Right forelimb (tissue), 1 donor: ENCODE results near the gene KCNIP1.
A peak's percentile ranks its signal among the peaks of the same experiment; 100 is the strongest.
"Not testable (repeated sequence)": the region's sequence is repeated elsewhere in the genome, so short reads cannot be mapped to it uniquely, and the experiment has no call there.

Experiments
- DNase-seq: peaks from one replicate; pipeline ENCODE4 v3.0.0-alpha.2; 2018

The KCNIP1 gene

DNA sequence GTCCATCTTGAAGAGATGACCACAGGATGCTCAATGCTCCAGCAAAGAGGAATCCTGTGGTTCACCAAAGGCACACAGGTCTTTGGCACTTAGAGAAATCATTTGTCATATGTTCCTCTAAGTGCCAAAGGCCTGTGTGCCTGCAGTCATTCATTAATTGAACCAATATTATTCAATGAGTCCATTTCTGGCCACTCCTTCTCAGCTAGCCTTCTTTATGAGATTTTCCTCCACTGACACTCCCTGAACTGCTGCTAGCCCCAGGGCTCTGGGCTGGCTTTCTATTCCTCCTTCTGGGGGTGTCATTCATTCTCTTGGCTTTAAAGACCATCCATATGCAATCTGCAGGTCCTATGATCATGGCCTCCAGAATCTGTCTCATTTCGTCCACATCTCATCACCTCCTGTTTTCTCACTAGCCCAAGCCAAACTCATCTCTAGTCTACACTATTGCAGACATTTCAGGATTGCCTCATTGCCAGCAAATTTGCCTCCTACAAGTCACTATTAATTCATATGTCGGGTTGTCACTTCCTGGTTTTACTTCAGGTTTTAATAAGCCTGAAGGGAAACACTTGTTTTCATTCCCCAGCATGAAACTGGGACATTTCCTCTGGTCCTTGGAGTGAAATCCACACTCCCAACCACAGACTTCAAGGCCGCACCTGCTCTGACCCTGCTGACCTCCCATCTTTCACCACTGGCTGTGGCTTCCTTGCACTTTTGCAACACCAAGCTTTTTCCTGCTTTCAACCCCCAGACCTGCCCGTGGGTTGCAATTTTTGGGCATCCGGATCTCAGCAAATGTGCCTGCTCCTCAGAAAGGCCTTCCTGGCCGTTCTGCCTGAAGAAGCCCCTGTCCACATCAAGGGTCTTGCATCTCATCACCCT is 35.1 kb downstream of the KCNIP1 start:
- DNase-seq: no peak

GRCh38 chr5:170540271-170540670 is 36.5 kb downstream of the KCNIP1 start:
- DNase-seq: no peak

DNA sequence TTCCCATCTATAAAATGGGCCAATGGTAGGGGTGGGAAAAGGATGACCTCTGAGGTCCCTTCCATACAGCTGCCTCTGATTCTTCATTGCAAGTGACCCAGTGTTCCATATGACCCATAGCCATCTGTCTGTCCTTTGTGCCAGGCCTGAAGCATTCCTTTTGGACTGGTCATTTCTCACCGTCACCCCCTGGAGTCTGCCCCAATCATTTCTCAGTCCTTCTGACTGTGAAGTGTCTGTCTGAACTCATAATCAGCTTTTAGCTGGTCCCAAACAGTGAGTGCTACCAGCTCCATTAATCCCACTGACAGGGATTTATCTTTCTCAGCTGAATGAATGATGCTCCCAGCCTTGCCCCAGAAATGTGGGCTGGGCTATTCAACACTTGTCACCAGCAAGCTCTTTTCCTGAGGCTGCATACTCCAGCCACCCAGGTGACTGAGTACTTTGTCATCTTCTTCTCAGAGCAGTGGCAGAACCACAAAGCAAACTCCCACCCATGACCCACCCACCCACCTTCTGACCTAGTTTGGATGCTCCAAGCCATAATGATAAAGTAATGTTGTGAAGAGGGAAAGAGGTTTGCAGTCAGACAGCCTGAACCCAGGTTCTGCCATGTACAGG is 37.4 kb downstream of the KCNIP1 start:
- DNase-seq: peak; percentile 2

- no peak for DNase-seq
Measured at GRCh38 chr5:170542691-170543293, 39.0 kb downstream of the KCNIP1 start.

GRCh38 chr5:170545313-170545712 is 41.5 kb downstream of the KCNIP1 start:
- DNase-seq: no peak

GRCh38 chr5:170545811-170546210 is 42.0 kb downstream of the KCNIP1 start:
- peak; percentile 5 for DNase-seq

DNA sequence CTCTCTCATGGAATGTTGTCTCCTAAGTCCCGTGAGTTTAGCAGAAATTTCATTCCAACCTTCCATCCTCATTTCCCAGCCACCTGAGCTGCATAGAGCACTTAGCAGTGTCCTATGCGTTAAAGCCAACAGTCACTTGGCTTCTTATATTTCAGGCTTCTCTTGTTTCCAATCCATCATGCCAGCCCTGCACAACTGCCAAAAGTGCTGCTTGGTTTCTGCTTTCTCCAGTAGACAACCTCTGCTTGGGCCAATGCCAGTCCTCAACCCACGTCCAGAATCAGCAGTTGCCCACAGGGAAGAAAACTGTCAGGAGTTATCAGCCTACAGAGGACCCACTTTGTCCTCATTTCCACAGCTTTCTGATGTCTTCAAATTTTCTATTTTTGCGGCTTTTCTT is 42.5 kb downstream of the KCNIP1 start:
- DNase-seq: peak; percentile 41

- DNase-seq: not testable (repeated sequence)
Measured at GRCh38 chr5:170550382-170550781, 46.6 kb downstream of the KCNIP1 start.

DNA sequence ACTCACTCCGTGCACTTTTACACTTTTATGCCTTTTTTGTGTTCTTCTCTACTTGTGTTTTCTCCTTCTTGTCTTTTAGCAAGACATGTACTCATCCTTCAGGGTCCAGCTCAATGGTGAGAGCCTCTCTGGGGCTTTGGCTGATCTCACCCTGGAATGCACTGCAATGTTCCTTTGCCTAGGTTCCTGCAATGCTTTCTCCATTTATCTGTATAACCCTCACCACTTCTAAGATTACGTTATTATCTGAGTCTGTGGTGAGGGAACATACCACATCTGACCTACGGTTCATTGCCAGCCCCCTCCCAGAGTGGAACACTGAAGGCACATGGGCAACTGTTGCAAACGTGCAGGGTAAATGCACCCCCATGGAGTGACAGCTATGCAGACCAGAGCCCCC is 47.3 kb downstream of the KCNIP1 start:
- DNase-seq: peak; percentile 7

DNA sequence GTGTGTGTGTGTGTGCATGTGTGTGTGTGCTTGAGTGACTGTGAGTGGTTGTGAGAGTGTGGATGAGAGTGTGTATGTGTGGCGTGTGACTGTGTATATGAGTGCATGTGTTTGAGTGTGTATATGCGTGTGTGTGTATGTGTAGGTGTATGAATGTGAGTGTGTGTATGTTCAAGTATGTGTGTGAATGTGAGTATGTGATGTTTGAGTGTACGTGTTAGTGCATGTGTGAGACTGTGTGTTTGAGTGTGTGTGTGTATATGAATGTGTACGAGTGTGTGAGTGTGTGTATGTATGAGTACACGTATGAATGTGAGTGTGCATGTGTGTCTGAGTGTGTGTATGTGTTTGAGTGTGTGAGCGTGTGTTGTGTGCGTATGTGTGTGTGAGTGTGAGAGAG is 47.8 kb downstream of the KCNIP1 start:
- DNase-seq: no peak

DNA sequence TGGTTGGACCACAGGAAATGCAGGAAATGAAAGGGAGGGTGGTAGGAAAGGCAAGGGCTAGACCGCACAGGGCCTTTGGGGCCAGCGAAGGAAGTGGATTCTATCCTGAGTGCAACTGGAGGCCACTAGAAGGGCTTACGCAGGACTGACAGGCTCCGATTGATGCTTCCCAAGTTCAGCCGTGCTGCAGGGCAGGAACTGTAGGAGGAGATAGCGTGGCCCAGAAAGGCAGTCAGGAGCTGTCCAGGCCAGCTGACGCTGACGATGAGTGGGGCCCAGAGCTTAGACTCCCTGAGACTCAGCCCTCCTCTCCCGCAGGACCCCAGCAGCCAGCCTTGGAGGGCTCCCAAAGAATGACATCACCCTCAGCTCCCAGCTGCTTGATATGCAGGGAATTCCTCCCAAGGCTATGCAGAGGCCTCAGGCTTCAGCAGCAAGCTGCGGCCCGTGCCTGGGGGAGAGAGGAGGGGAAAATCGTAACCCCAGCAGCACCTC is 48.8 kb downstream of the KCNIP1 start:
- peak; percentile 88 for DNase-seq

DNA sequence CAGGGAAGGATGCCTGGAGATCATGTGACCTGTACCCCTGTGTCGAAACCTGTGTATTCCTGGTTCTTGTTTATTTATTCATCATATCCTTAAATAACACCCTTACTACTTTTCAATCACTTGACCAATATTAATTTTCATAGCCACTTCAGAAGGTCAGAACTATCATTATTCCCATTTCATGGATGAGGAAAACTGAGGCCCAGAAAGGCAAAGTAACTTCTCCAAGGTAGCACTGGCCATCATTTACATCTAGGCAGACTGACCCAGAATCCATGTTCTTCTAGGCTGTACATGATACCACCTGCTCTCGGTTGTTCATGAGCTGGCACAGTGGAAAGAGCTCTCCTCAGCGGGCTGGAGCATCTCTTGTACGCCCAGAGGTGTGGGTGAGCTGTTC is 49.4 kb downstream of the KCNIP1 start:
- DNase-seq: peak; percentile 25

DNA sequence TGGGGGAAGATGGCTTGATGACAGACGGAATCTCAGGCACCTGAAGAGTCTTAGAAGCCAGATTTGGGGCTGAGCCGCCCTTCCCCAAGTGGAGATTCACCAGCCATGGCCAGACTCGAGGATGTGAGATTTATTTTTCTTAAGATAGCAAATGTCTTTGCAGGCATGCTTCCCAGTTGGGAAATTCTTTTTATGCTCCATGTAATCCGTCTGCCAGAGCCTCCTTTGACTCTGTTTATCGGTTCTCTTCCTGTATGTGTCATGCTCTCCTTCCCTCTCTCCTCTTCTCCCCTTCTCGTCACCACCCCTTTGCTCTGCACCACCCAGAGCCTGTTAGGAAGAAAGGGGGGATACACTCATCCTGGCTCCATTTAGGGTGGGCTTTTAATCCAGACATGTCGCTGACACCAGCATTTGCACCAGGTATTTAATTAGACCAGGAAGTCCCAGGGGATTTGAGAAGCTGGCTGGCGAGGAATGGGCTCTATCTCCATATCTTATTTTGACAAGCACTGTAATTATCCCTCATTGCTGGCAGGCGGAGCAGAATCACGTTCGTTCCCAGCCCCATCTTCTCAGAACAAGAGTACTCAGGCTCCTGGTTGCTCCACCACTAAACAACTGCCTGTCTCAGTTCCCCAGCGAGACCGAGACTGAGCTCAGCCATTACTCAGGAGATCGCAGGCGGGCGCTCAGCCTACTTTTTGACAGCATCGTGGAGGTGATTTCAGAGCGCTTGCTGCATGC is 50.9 kb downstream of the KCNIP1 start:
- DNase-seq: peak; percentile 33

- peak; percentile 22 for DNase-seq
Measured at GRCh38 chr5:170557314-170557713, 53.5 kb downstream of the KCNIP1 start.

DNA sequence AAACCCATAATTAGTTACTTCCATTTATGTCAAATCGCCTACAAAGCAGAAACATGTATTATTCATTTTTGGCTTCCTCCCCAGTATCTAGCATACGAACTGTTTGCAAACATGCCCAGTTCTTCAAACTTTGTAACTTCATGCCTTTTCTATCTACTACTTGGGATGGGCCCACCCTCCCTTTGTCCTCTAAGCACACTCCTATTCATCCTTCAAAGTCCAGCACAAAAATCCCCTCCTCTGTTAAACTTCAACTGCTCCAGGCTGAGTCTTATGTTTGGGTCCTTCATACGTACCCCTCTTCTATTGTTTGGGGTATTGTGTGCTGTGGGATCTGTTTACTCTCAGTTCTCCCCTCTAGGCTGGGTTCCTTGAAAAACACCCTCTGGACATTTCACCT is 55.5 kb downstream of the KCNIP1 start:
- DNase-seq: no peak

GRCh38 chr5:170560938-170561337 is 57.1 kb downstream of the KCNIP1 start:
- DNase-seq: peak; percentile 0

GRCh38 chr5:170562166-170562874 is 58.5 kb downstream of the KCNIP1 start:
- peak; percentile 32 for DNase-seq

GRCh38 chr5:170562875-170563228 is 59.0 kb downstream of the KCNIP1 start:
- peak; percentile 37 for DNase-seq

DNA sequence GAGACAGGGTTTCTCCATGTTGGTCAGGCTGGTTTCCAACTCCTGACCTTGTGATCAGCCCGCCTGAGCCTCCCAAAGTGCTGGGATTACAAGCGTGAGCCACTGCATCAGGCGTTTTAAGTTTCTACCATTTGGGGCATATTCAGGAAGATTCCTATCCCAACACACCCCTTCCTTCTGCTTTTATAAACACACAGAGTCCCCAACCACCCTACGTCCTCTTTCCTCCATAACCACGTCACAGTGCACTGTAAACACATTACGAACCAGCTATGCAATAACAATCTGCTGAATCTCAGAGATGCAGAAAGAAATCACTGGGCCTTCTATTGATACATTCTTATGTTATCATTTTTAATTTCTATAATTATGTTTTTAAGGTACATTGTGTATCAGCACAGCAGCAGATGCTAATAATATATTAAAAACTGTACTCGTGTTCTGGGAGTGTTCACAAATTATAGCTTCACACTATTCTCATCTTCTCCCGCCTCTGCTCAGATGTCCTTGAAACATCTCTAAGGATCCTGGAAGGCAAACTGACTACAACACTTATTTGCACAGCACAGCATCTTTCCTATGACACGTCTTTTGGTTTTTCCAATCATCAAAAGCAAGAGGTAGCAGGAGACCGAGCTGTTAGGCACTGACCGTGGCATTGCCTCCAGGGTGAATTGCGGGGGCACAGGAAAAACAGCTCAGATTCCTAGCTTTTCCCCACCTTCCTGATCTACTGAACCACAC is 60.2 kb downstream of the KCNIP1 start:
- peak; percentile 3 for DNase-seq

- peak; percentile 11 for DNase-seq
Measured at GRCh38 chr5:170565072-170565471, 61.3 kb downstream of the KCNIP1 start.

DNA sequence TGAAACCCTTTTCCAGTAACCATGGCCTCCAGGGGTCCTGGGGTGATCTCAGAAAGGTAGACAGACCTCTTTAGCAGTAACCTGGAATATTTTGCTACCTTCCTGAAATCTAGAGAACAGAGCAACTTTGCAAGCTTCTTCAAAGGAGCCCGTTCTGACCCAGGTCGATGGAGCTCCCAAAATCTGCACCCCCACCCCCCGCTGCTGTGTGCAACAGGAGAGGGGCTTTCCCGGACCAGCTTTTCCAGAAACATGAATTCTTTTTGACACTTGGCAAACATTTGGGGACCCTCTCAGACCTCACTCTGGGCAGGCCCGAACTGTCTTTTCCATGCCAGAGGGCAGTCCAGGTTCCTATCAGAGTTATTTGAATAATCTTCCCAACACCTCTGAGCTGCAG is 65.3 kb downstream of the KCNIP1 start:
- no peak for DNase-seq

DNA sequence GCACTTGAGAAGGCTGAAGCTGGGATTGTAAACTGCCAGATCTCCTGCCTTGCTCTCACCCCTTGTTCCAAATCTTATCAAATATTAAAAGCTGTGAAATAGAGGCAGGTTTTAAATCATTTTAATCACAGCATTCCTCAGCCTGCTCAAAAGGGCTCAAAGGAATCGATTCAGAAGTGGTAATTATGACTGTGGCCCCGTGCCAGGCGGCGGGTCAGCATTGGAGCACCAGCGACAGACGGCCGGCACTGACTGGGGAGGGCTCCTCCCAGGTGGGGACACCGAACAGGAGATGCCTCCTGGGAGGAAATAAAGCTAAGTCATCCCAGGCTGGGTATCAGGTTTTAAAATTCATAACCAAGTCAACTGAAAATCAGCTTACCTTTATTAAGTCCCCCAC is 66.7 kb downstream of the KCNIP1 start:
- no peak for DNase-seq
